Measurements from ENCODE around the gene ELOVL1. TPM values are rescaled to one million over a fixed set of nuclear protein-coding genes. Genes with fewer than 3 reads are reported as not detected.

The ELOVL1 gene
- total RNA-seq, 1 donor from 2014 or later = 18.7 TPM

DNA sequence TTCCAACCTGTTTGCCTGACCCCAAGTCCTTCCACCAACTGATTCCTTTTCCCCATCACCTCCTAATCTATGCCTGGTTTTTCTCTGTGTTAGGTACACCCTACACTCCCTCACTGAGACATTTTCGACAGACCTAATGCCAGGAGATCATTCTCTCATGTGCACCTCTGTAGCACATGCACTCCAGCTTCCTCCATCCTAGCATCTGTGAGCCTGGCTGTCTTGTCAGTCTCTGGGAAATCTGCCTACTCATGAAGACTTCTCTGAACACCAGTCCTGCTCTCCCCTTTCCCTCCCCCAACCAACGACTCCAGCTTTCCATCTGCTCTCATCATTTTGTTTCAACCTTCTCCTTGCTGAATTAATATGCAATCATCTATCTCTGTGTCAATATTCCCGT is 20.8 kb upstream of the ELOVL1 start:
- TF ChIP-seq CTCF (IDR thresholded peaks at IDR 0.05; ENCODE audit: partially characterized antibody, unreplicated experiment) = no peak
- Mint-ChIP-seq H3K9me3 (ENCODE audit: unreplicated experiment) (no peaks in the 10 kb centered on the region), H3K27me3 (ENCODE audit: unreplicated experiment) (peaks cover 3% of the 10 kb centered on the region), H3K36me3 (ENCODE audit: unreplicated experiment) (peaks cover 5% of the 10 kb centered on the region), H3K27ac (ENCODE audit: unreplicated experiment) (peak overlapping the region; percentile 24), H3K4me3 (ENCODE audit: unreplicated experiment) (peak overlapping the region; percentile 100), H3K4me1 (ENCODE audit: low read depth, unreplicated experiment) (peaks cover 11% of the 10 kb centered on the region)
- DNase-seq = no peak

DNA sequence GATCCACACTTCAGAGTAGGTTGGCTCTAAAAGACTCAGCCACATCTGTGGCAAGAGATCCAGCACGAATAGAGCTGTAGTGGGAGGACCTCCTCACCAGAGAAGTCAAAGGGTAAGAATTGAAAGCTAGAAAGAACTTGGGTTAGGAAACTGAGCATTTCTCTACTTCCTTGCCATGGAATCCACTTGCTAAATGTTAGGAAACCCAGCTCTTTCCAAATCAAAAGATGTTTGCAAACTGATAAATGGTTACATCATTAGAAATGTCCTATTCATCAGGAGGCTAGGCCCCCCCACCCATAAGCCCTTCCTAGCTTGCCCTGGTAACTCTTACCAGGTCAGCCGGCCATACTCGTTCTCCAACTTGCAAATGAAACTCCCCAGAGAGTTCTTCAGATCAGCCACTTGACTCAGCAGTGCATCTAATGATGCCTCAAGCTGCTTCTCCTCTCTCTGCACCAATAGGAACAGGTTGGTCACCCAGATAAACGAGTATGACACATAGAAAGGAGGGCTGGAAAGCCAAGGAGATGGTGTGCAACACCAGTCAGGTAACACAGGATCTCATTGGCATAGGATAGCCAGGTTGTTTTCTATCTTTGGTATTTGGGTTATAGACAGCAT is 20.3 kb upstream of the ELOVL1 start:
- Mint-ChIP-seq H3K4me1 (ENCODE audit: low read depth, unreplicated experiment) (peaks cover 11% of the 10 kb centered on the region), H3K27ac (ENCODE audit: unreplicated experiment) (no peak overlapping the region), H3K27me3 (ENCODE audit: unreplicated experiment) (peaks cover 3% of the 10 kb centered on the region), H3K36me3 (ENCODE audit: unreplicated experiment) (peaks cover 5% of the 10 kb centered on the region), H3K4me3 (ENCODE audit: unreplicated experiment) (peak overlapping the region; percentile 100), H3K9me3 (ENCODE audit: unreplicated experiment) (no peaks in the 10 kb centered on the region)
- DNase-seq = no peak
- TF ChIP-seq CTCF (IDR thresholded peaks at IDR 0.05; ENCODE audit: partially characterized antibody, unreplicated experiment) = no peak

DNA sequence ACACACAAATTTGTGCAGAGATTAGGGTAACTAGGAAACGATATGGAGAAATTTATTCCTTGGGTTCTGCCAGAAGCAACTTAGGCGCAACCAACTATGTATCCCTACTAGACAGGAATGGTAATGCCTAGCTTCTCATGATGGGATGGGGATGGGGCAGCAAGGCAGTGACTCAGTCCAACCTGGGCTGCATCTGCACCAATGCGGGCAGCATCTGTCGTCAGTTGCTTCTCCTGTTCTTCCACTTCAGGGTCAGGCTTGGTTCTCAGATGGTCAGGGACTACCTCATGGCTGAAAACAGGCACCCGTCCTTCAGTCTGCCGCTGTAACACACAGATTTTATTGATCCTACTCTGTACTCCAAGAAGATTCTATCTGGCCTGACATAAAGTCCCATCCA is 18.9 kb upstream of the ELOVL1 start:
- DNase-seq = no peak
- no peak for TF ChIP-seq CTCF (IDR thresholded peaks at IDR 0.05; ENCODE audit: partially characterized antibody, unreplicated experiment)
- Mint-ChIP-seq H3K27ac (ENCODE audit: unreplicated experiment) (no peak overlapping the region), H3K4me3 (ENCODE audit: unreplicated experiment) (no peak overlapping the region), H3K27me3 (ENCODE audit: unreplicated experiment) (peaks cover 3% of the 10 kb centered on the region), H3K4me1 (ENCODE audit: low read depth, unreplicated experiment) (peaks cover 11% of the 10 kb centered on the region), H3K9me3 (ENCODE audit: unreplicated experiment) (no peaks in the 10 kb centered on the region), H3K36me3 (ENCODE audit: unreplicated experiment) (peaks cover 5% of the 10 kb centered on the region)

DNA sequence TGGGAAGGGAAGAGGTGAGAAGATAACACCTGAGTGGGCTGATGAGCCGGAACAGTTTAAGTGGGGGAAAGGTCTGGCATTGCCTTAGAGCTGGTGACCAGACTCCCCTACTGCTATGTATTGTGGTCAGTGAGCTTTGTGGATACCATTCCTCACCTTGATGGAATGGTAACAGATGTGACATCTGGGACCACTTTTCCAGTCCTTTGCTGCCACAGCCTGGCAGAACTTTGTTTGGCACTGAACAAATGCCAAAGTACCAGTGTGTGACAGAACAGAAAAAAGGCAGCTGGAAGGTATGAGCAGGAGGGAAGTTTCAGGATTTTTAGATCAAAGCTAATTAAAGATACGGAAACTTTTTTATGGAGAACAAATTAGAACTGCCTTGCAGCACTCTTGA is 15.6 kb upstream of the ELOVL1 start:
- DNase-seq = no peak
- TF ChIP-seq CTCF (IDR thresholded peaks at IDR 0.05; ENCODE audit: partially characterized antibody, unreplicated experiment) = no peak
- H3K4me3 Mint-ChIP-seq (ENCODE audit: unreplicated experiment) = no peak overlapping the region

DNA sequence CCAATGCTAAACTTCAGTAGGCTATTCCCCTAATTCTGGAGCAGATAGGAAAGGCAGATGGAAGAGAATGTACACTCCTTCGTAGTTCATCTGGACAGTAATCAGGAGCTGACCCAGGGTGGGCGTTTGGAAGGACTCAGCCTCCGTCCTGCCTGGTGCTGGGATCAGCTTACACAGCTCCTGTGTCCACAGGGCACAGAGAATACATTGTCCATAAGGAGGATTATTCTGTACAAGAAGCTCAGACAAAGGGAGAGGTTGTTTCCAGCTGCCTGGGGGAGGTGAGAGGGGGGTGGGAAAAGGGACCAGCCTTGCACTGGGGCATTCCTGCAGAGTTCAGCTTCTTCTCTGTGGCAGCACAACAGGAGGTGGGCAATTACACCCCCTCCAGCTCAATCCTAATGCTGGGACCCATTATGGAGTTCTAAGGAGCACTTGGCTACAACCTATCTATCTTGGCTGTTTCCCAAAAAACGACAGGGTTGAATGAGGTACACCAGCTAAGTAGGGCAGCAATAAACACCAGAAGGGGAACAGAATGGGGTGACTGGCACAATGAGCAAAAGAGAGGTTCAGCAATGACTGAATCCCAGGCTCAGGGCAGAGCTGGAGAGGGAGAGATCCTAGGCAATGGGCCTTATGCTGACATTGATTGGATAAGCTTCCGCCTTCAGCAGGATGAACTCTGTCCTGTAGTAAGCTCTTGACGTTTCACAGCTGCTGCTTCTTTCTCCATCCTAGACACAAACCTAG is 14.4 kb upstream of the ELOVL1 start:
- DNase-seq = no peak
- H3K27me3 Mint-ChIP-seq (ENCODE audit: unreplicated experiment) = no peaks in the 10 kb centered on the region
- no peak for TF ChIP-seq CTCF (IDR thresholded peaks at IDR 0.05; ENCODE audit: partially characterized antibody, unreplicated experiment)
- H3K36me3 Mint-ChIP-seq (ENCODE audit: unreplicated experiment) = peaks cover 5% of the 10 kb centered on the region
- no peak overlapping the region for H3K4me3 Mint-ChIP-seq (ENCODE audit: unreplicated experiment)
- H3K27ac Mint-ChIP-seq (ENCODE audit: unreplicated experiment) = no peak overlapping the region
- H3K4me1 Mint-ChIP-seq (ENCODE audit: low read depth, unreplicated experiment) = no peaks in the 10 kb centered on the region
- H3K9me3 Mint-ChIP-seq (ENCODE audit: unreplicated experiment) = peaks cover 1% of the 10 kb centered on the region

More for the DNA sequence above, 15.6 kb upstream of the ELOVL1 start:
- Mint-ChIP-seq H3K27ac (ENCODE audit: unreplicated experiment) (no peak overlapping the region), H3K9me3 (ENCODE audit: unreplicated experiment) (no peaks in the 10 kb centered on the region), H3K36me3 (ENCODE audit: unreplicated experiment) (peaks cover 5% of the 10 kb centered on the region), H3K4me1 (ENCODE audit: low read depth, unreplicated experiment) (peaks cover 2% of the 10 kb centered on the region), H3K27me3 (ENCODE audit: unreplicated experiment) (no peaks in the 10 kb centered on the region)

Data from glutamatergic neuron (in vitro differentiated cells).